Ishikawa (cell line): ENCODE results near the gene LATS2.

Experiments
- CREB1 ChIP-seq: IDR thresholded peaks from 2 replicates; pipeline ENCODE4 v1.6.1; 2012; ENCODE audit warnings: low read depth
- EP300 ChIP-seq: IDR thresholded peaks from 2 replicates; pipeline ENCODE4 v1.6.1; 2012; ENCODE audit warnings: borderline replicate concordance
- FOXM1 ChIP-seq: IDR thresholded peaks from 2 replicates; pipeline ENCODE4 v1.6.1; 2012; ENCODE audit warnings: low read depth, borderline replicate concordance
- MAX ChIP-seq: IDR thresholded peaks from 2 replicates; pipeline ENCODE4 v1.6.1; 2012
- REST ChIP-seq: IDR thresholded peaks from 2 replicates; pipeline ENCODE4 v1.6.1; 2012; ENCODE audit warnings: low read depth, mild to moderate bottlenecking
- TAF1 ChIP-seq: IDR thresholded peaks from 2 replicates; pipeline ENCODE4 v1.6.1; 2012; ENCODE audit warnings: low read depth, mild to moderate bottlenecking
- TCF12 ChIP-seq: IDR thresholded peaks from 2 replicates; pipeline ENCODE4 v1.6.1; 2012; ENCODE audit warnings: low read depth
- TEAD4 ChIP-seq: IDR thresholded peaks from 2 replicates; pipeline ENCODE4 v1.6.1; 2012
- YY1 ChIP-seq: IDR thresholded peaks from 2 replicates; pipeline ENCODE4 v1.6.1; 2012; ENCODE audit warnings: low read depth

GRCh38 chr13:21005193-21005592 is 56.2 kb downstream of the LATS2 start:
- TF ChIP-seq EP300 (no peak), MAX (no peak), CREB1 (no peak), REST (no peak), TEAD4 (no peak), FOXM1 (no peak), TAF1 (no peak), YY1 (no peak), TCF12 (no peak)
